ENCODE measurements around the gene TSSC4. TPM values are rescaled to one million over a fixed set of nuclear protein-coding genes. Genes with fewer than 3 reads are reported as not detected.

TSSC4 gene
- total RNA-seq, 6 experiments from 2014 or later = 17.6 to 27.0 (median 19.5) TPM

DNA sequence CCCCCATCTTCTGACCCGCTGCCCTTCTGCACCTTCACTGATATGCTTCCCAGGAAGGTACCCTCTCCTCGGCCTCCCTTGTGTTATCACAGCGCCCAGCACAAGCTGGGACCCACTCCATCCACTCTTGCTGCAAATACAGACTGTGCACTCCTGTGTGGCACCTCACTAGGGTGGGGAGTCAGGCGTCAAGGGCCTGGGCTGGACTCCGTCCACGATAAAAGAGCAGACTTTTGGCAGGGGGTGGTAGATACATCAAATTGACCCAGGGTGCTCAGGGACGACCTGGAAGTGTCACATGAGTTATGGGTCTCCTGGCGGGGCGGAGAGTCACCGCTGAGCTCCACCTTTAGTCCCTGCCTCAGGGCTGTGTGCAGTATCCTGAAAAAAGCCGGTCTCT is 42.9 kb downstream of the TSSC4 start:
- intact Hi-C loops (cut with DNase I) = loop anchor here in 1 of 2 donors (10.0 kb wide), 1 partner anchor 71 kb away; no protein-coding TSS in a partner anchor
- no peaks in the 10 kb centered on the region for H3K9me3 ChIP-seq
- peak in 1 of 3 donors; percentile 38 for DNase-seq
- H3K27ac ChIP-seq = no peak overlapping the region
- ATAC-seq = no peak
- no peaks in the 10 kb centered on the region for H3K4me1 ChIP-seq
- no peak overlapping the region for H3K4me3 ChIP-seq
- no peaks in the 10 kb centered on the region for H3K36me3 ChIP-seq
- TF ChIP-seq, protein P1, sequence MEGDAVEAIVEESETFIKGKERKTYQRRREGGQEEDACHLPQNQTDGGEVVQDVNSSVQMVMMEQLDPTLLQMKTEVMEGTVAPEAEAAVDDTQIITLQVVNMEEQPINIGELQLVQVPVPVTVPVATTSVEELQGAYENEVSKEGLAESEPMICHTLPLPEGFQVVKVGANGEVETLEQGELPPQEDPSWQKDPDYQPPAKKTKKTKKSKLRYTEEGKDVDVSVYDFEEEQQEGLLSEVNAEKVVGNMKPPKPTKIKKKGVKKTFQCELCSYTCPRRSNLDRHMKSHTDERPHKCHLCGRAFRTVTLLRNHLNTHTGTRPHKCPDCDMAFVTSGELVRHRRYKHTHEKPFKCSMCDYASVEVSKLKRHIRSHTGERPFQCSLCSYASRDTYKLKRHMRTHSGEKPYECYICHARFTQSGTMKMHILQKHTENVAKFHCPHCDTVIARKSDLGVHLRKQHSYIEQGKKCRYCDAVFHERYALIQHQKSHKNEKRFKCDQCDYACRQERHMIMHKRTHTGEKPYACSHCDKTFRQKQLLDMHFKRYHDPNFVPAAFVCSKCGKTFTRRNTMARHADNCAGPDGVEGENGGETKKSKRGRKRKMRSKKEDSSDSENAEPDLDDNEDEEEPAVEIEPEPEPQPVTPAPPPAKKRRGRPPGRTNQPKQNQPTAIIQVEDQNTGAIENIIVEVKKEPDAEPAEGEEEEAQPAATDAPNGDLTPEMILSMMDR (IDR thresholded peaks at IDR 0.05) = no peak
- TF ChIP-seq POLR2A (IDR thresholded peaks at IDR 0.05) = no peak
- 52% methylated on average over 8 of the region's 11 CpGs for WGBS (ENCODE audit: insufficient coverage, low coverage, low lambda C conversion rate, missing lambda C conversion rate)
- H3K27me3 ChIP-seq = peaks cover 0 to 4% of the 10 kb centered on the region in 2 donors

DNA sequence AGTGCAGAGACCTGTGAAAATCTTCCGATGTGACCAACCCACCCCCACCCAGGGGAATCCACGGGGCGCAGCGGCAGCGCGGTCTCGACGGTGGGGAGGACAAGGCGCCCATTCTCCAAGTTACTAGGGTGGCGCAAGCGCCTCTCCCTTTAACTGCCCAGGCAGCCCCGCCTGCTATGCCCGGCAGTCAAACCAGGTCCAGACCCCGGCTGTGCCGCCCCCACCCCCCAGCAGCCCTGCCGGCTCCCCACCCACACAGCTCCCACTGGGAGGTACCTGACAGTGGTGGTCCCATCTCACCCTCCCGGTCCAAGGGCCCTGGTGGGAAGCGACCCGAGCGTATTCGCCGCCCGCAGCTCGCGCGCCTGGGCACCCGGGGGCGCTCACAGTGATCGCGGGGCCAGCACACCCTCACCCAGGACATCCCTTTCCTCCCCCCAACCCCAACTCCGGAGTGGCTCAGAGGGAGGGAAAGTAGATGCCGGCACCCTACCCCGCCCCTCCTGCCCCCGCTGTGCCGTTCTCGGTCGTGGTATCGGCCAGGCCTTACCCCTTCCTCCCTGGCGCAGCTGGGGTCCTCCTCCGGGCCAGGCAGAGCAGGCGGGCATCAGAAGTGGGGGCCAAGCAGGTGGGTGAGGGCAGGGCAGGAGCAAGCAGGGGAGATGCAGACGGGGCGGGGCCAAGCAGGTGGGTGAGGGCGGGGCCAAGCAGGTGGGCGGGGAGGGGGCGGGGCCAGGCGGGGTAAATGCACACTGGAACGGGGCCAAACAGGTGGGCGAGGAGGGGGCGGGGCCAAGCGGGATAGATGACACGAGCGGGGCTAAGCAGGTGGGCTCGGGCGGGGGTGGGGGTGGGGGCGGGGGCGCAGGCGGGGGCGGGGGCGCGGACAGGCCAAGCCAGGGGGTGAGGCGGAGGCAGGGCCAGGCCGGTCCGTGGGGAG is 43.6 kb downstream of the TSSC4 start, which contains the start of gene TRPM5:
TRPM5 (minus strand) TSS at position 634 of the 940 bp plus-strand sequence. CDS start 21,478 bp downstream, outside the sequence.
- no peak within 1 kb of the TSS for H3K27ac ChIP-seq
- WGBS (ENCODE audit: insufficient coverage, low coverage, low lambda C conversion rate, missing lambda C conversion rate) = 4% methylated on average over 26 of the region's 64 CpGs
- no peaks in the 10 kb centered on the region for H3K4me1 ChIP-seq
- TF ChIP-seq, protein P1 (IDR thresholded peaks at IDR 0.05) = no peak
- no peak for TF ChIP-seq POLR2A (IDR thresholded peaks at IDR 0.05)
- no peaks in the 10 kb centered on the region for H3K36me3 ChIP-seq
- no peaks in the 10 kb centered on the region for H3K9me3 ChIP-seq
- no peak for ATAC-seq
- intact Hi-C loops (cut with DNase I) = loop anchor here in 1 of 2 donors (10.0 kb wide), 1 partner anchor 71 kb away; no protein-coding TSS in a partner anchor
- peak within 1 kb of the TSS; percentile 14 to 49 (median 16) for H3K4me3 ChIP-seq
- peaks cover 0 to 4% of the 10 kb centered on the region in 2 donors for H3K27me3 ChIP-seq
- DNase-seq = peak in 2 of 3 donors; percentile 48 to 57

DNA sequence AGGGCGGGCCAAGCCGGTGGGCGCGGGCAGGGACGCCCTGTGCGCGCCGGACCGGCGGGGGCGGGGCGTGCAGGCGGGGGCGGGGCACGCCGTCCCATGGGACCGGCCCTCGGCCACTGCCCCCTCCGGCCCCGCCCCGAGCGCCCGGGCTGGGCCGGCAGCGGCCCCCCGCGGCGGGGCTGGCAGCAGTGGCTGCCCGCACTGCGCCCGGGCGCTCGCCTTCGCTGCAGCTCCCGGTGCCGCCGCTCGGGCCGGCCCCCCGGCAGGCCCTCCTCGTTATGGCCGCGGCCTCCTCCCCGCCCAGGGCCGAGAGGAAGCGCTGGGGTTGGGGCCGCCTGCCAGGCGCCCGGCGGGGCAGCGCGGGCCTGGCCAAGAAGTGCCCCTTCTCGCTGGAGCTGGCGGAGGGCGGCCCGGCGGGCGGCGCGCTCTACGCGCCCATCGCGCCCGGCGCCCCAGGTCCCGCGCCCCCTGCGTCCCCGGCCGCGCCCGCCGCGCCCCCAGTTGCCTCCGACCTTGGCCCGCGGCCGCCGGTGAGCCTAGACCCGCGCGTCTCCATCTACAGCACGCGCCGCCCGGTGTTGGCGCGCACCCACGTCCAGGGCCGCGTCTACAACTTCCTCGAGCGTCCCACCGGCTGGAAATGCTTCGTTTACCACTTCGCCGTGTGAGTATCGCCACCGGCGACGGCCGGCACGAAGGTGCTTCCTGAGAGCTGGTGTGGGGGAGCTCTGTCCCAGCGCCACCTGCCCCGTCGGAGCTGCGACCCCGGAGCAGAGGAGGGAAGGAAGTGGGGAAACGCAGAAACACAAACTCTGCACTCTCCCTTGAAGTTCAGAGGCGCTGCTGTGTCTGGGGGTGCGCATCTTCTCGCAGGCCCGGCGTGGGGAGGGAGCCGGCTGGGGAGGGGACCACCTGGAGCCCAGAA is 44.5 kb downstream of the TSSC4 start, which contains the start of gene KCNQ1:
KCNQ1 (plus strand) TSS at position 188 of the 925 bp plus-strand sequence; CDS start at position 279, 91 bp downstream.
- no peak within 1 kb of the TSS for H3K27ac ChIP-seq
- WGBS (ENCODE audit: insufficient coverage, low coverage, low lambda C conversion rate, missing lambda C conversion rate) = 8% methylated on average over 14 of the region's 116 CpGs

More for the DNA sequence above, 44.5 kb downstream of the TSSC4 start, which contains the start of gene KCNQ1:
- H3K9me3 ChIP-seq = no peaks in the 10 kb centered on the region
- peaks cover 0 to 4% of the 10 kb centered on the region in 2 donors for H3K27me3 ChIP-seq
- TF ChIP-seq, protein P1 (IDR thresholded peaks at IDR 0.05) = peak in 1 of 4 donors; percentile 16
- TF ChIP-seq POLR2A (IDR thresholded peaks at IDR 0.05) = peak; percentile 56
- H3K36me3 ChIP-seq = no peaks in the 10 kb centered on the region
- ATAC-seq = peak; percentile 69 to 82 (median 74)
- H3K4me1 ChIP-seq = no peaks in the 10 kb centered on the region
- peak within 1 kb of the TSS; percentile 14 to 49 (median 16) for H3K4me3 ChIP-seq
- intact Hi-C loops (cut with DNase I) = loop anchor here in 1 of 2 donors (10.0 kb wide), 1 partner anchor 70 kb away; no protein-coding TSS in a partner anchor
- peak; percentile 54 to 67 (median 55) for DNase-seq

Measured in right lobe of liver (tissue), 6 donors.